HG02763 (cell line): ENCODE results near the gene NSG1.
"Not testable (repeated sequence)": the region's sequence is repeated elsewhere in the genome, so short reads cannot be mapped to it uniquely, and the experiment has no call there.

Experiments used
- ATAC-seq: cut with Tn5 transposase; IDR thresholded peaks from one replicate; pipeline ENCODE4 v1.9.1; 2021; ENCODE audit warnings: mild to moderate bottlenecking, moderate library complexity; ENCODE audit not compliant: unreplicated experiment

NSG1 gene, protein sequence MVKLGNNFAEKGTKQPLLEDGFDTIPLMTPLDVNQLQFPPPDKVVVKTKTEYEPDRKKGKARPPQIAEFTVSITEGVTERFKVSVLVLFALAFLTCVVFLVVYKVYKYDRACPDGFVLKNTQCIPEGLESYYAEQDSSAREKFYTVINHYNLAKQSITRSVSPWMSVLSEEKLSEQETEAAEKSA

DNA sequence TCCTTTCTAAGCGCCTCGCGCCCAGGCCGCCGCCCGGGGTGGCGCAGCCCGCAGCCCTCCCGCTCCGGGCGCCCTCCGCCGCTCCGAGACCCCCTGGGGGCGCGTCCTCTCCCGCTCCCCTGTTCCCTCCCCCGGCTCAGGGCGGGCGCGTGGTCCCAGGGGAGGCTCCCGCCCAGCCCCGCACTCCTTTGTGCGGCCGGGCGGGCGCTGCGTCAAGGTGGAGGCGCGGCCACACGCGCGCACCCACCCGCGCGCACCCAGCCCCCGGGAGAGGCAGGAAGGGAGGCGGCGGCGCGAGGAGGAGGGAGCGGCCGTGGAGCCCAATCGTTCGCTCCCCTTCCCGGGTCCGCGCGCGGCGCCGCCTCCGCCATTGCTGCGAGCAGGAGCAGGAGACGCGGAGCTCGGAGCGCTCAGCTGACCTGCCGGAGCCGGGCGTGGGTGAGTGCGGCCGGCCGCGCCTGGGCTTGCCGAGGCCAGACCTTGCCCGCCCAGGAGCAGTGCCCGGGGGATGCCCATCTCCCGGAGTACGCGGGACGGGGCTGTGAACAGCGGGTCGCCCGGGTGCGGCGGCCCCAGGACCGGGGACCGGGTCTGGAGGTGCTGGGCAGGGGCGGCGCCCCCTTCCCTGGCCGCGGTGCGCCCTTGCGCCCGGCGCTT is at the start of gene NSG1:
NSG1 (plus strand) TSS at position 367 of the 657 bp plus-strand sequence. CDS start 528 bp downstream, outside the sequence.
- ATAC-seq = no peak

DNA sequence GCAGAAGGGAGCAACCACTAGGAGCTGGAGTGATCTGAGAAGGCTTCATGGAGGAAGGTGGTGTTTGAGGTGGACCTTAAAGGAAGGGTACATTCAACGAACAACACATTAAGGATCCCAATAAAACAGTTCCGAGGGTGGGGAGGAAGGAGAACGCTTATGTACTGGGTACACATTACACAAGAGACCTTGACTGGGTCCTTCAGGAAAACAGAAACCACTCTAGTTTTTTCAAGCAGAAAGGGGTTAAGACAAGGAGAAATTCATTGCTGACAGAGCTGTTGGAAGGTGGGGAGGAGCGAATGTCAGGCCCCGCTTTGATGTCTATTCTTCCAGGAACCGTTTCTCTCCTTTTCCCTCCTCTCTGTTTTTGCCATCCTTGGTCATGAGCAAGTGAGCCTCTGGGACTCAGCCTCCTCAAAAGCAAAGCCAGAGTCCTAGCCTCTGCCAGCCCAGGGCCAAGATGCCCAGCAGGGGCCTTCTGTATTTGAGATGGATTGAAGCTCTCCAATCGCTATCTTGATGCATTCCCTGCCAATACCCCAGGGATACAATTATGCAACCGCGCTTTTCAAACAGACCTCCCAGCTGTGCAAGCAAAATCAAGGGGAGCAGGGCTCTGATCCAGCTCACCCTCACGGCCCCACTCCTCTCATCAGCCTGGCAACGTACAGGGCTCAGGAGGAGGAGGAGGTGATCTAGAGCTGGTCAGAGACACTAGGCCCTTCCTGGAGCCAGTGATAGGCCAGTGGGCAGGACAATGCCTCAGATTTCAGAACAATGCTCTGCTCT is 48.5 kb upstream of the NSG1 start:
- no peak for ATAC-seq

DNA sequence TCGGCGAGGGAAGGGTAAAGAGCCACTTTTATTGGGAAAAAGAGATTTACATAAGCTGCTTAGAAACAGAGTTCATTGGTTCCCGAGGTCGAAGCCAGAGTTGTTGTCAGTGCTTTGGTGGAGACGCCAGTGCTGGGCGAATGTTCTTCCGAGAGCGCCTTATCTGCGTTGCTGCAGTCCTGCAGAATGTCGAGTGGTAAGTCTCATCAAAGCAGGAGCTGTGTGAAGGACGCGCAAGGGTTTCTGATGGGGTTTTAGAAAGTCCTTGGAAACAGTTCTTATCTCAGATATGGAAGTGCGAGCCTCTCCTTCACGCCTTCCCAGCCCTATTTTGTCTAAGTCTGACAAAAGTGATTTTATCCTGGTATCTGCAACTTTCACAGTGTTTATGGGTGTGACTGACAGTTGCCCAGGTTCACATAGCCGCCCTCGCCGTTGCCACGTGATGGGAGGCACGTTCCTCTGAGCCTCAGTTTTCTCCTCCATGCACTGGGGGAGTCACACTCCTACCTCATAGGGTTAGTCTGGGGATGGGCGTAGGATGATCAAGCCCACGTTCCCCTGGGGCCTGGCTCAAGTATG is 47.3 kb upstream of the NSG1 start:
- no peak for ATAC-seq

DNA sequence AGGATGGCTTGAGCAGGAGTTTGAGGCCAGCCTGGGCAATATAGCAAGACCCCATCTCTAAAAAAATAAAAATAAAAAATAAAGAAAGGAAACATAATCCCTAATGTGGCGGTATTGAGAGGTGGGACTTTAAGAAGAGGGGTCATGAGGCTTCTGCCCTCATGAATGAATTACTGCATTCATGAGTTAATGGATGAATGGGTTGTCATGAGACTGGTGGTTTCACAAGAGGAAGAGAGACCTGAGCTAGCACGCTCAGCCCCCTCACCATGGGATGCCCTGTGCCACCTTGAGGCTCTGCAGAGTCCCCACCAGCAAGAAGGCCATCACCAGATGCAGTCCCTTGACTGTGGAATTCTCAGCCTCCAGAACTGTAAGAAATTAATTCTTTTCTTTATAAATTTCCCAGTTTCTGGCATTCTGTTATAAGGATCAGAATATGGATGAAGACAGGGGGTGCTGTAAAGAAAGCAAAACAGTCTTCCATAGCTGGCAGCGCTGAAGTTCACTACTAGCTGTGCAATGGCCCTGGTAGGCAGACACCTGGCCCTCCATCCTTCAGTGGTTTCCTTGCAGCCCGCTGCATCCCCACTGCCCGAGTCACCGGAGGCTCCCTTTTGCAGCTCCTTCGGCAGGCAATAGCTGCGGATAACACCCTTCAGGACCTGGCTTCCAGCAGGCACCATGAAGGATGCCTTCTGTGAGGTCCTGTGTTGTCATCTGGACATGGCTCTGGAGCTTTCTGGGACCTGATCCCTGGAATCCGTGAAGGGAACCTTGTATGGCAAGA is 44.8 kb upstream of the NSG1 start:
- no peak for ATAC-seq

DNA sequence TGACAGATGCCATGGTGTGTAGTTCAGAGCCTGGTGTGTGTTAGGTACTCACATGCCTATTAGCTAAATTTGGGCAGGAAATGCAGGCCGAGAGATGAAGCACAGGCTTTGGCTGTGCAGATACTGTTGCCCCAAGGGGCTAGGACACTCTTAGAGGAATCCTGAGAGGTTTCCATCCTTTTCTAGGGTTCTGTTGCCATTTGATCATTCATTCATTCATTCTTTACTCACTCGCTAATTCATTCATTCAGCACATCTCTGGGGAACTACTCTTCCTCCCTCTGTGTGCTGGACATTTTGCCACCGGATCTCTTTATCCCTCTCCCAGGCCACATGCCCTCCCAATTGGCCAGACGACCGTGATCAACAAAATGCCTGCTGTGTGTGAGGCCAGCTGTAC is 43.9 kb upstream of the NSG1 start:
- ATAC-seq = no peak

DNA sequence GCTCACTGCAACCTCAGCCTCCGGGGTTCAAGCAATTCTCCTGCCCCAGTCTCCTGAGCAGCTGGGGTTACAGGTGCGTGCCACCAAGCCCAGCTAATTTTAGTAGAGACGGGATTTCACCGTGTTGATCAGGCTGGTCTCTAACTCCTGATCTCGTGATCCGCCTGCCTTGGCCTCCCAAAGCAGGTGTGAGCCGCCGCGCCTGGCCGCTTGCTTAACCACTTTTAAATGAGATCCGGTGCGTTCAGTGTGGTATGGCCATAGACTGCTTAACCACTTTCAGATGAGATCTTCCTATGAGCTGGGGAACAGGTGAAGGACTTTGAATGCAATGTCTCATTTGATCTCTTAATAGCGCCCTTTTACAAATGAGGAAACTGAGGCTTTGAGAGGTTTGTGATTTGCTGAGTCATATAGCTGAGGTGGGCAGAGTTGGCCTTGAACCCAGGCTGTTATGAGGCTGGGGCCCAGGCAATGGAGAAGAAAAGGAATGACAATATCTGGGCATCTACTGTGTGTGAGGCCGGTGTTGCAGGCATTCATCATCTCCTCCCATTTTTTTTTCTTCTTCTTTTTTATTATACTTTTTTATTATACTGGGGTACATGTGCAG is 41.9 kb upstream of the NSG1 start:
- ATAC-seq = peak; percentile 77

DNA sequence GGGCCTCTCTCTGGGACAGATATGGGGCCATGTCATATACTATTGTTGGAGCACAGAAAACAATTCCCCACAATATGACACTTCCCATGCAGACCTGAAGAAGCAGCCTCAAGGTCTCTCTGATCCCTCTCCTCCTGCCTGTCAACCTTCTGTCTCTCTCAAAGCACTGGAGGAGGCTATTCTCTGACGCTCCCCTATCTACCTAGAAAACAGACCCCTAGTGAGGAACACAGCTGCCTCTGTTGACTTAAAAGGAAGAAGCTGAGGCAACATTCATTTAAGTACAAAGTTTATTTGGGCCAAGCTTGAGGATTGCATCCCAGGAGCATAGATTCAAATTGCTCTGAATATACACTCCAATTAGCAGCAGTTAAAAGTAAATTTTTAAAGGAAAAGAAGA is 39.3 kb upstream of the NSG1 start:
- no peak for ATAC-seq

DNA sequence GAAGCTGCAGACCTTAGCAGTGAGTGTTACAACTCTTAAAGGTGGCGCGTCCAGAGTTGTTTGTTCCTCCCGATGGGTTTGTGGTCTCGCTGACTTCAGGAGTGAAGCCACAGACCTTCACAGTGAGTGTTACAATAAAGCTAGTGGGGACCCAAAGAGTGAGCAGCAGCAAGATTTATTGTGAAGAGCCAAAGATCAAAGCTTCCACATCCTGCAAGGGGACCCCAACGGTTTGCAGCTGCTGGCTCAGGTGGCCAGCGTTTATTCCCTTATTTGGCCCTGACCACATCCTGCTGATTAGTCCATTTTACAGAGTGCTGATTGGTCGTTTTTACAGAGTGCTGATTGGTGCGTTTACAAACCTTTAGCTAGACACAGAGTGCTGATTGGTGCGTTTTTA is 38.3 kb upstream of the NSG1 start:
- not testable (repeated sequence) for ATAC-seq

DNA sequence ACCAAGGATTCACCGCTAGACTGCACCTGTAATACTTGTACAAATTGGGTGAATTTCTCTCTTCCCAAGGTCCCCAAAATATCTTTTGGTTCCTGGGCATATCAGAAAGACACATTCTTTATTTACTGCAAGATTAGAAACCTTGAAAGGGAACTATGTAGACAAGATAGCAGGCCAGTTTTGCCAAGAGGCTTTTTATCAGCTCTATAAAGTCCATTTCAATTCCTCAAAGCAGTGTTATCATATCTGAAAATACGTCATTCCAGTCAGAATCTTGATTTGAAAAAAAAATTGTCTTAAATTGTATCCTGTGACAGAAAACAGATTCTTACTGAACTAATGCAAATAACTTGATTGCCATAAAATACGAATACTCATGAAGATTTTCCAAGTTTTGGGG is 37.0 kb upstream of the NSG1 start:
- no peak for ATAC-seq

DNA sequence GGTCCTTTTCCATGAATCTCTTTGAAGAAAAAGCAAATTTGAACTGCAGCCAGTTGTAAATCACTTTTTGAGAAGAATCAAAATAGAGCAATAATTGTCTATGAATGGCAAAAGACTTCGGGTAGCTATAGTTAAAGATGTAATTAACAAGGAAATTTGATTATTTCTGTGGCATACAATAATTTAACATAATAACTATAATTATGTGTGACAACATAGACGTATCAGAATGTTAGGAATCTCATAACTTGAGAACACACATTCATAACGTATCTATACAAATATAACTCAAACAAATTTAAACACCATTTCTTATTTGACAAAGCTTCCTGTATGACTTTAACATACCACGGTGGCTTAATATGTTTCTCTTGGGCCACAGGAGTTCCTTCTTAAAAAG is 36.0 kb upstream of the NSG1 start:
- ATAC-seq = no peak

DNA sequence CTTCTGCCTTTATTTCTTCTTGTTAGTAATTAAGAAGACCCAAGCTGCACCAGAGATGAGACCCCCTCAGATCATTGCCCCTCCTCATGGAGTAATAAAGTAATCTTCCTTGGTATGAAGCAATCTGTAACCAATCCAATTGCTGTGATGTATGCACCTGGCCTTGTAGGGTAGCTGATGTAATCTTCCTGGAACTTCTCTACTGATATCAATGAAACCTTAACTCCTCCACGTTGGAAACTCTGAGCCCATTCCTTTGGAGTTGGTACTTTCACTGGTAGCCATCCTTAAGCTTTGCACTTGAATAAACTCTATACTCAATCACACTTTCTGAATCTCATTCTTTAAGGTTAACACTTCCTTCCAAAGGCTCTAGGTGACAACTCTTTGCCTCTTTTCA is 31.6 kb upstream of the NSG1 start:
- no peak for ATAC-seq

DNA sequence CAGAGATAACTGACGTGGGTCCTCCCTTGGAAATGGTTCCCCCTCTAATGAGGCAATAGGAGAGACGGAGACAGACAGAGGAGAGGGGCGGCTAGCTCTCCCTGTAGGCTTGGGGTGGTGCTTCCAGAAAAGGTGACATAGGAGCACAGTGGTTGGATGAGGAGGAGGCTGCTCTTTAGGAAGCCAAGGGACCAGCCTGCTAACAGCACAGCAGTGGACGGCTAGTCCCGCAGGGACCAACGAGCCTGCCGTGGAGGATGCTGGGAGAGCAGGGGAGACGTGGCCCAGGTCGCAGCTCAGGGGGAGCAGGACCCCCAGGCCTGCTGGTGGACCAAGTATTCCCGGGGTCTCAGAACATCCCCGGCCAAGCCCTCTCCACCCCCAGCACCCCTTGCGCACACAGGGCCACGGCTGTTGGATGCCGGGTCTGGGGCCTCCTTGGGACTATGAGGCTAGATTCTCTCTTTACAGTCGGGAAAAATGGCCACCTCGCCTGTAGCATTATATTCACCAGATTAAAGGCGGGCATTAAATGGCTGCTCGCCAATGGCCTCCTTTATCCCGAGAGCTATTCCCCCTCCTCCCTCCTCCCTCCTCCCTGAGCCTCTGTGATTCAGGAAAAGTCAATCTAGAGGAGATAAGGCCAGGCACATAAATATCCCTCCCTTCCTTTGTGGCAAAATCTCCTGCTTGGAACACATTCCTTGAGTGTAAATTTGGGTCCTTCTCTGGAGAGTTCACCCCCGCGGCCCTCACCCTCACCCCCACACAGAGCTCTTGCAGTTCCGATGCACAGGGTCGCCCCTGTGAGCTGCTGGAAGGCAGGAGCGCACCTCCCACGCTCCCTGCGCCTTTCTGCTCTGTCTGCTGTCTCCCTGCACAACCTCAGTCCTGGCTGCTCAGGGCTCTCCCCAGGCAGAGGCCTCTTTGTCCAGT is 30.5 kb upstream of the NSG1 start:
- no peak for ATAC-seq

DNA sequence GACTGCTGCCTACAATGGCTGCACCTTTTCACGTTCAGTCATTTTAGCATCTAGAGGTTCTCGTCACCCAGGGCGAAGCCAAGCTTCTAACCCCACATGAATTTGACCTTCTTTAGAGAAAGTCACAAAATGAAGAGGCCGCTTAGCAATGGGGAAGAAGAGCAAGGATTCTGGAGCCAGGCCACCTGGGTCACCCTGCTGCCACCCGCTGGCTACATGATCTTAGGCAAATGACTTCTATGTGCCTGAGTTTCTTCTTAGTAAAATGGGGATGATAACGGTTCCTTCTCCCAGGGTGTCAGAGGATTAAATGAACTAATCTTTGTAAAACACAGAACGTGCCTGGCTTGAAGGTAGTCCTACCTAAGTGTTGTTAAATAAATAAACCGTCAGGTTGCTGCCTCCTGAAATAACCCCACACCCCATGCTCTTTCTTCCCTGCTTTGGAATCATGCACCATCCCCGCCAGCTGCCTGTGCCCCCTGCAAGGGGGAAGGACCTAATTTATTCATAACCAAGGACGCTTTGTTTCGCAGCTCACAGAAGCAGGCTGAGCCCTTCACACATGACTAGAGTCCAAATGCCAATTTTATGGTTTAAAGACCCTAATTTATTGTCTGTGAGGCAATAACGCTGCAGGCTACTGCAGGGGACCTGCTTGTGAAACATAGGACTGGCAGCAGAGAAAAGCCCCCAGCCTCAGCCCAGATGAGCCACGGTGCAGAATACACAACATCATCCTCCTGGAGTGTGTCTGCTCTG is 28.6 kb upstream of the NSG1 start:
- ATAC-seq = no peak

DNA sequence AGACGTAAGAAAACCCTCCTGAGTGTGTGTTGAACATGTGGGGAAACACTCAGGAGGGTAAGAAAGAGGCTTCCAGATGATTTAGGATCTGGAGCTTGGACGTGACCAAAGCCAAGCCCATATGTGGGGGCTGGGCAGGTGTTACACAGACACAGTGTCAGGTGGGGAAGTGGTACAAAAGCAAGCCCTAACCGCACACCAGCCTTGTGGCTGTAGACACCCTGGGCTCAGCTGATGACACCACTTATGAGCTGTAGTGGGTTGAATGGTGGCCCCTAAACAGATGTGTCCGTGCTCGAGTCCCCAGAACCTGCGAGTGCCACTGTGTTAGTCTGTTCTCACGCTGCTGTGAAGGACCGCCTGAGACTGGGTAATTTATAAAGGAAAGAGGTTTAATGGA is 25.0 kb upstream of the NSG1 start:
- ATAC-seq = no peak

DNA sequence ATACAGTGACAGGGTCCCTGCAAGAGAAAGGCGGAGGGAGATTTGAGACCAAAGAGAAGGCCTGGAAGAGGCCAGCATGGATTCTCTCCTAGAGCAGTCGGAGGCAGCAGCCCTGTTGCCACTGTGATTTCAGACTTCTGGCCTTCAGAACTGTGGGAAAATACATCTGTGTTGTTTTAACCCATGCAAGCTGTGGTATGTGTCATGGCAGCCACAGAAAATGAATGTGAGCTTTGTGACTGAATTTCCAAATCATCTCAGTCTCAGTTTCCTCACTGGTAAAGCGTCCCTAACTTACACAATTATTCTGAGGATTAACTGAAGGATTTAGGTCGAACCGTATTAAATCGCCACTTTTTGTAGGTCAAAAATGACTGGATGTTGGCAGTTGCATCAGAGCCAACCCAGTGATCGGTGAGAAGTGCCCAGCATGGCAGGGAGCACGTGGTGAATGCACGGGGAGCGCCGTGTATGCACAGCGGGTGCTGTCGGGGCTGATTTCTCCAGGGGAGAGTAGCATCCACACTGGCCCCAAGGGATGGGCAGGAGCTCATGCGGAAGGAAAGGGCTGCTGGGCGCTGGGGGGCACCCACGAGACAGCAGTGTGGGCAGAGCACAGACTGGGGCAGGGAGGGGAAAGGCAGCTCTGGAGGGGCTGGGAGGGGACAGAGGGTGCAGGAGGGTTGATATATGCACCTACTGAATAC is 23.8 kb upstream of the NSG1 start:
- ATAC-seq = no peak

DNA sequence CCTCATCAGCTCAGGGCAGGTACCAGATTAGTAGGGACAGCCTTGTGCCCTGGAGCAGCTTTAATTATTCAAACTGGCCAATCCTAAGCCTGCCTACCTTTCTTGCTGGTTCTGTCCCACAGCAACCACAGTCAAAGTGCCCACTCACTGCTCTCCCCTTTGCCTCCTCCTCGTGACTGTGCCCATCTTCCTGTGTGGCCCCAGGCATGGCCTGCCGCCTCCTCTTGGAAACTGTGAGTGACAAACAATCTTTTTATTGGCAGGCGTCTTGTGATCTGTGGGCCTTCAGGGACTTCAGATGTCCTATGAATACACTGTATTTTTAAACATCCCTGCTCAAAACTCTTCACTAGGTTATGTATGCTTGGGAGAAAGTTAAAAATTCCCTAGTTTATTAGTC is 22.8 kb upstream of the NSG1 start:
- ATAC-seq = no peak

DNA sequence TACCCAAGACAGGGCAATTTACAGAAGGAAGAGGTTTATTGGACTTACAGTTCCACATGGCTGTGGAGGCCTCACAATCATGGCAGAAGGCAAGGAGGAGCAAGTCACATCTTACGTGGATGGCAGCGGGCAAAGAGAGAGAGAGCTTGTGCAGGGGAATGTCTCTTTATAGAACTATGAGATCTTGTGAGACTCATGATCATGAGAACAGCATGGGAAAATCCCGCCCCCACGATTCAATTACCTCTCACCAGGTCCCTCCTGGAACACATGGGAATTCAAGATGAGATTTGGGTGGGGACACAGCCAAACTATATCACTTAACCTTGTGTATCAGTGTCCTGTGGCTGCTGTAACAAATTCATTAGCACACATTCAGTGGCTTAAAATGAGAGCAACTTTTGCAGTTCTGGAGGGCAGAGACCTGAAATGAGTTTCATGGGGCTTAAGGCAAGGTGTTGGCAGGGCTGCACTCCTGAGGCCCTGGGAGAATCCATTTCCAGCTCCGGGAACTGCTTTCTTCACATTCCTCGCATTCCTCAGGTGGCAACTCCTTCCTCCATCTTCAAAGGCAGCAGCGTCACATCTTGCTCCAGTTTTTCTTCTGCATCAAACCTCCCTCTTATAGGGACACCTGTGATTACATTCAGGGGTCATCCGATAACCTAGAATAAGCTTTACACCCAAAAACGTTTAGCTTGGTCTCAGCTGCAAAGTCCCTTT is 22.3 kb upstream of the NSG1 start:
- no peak for ATAC-seq
